ENCODE results near the gene ADARB2.

Gene ADARB2

DNA sequence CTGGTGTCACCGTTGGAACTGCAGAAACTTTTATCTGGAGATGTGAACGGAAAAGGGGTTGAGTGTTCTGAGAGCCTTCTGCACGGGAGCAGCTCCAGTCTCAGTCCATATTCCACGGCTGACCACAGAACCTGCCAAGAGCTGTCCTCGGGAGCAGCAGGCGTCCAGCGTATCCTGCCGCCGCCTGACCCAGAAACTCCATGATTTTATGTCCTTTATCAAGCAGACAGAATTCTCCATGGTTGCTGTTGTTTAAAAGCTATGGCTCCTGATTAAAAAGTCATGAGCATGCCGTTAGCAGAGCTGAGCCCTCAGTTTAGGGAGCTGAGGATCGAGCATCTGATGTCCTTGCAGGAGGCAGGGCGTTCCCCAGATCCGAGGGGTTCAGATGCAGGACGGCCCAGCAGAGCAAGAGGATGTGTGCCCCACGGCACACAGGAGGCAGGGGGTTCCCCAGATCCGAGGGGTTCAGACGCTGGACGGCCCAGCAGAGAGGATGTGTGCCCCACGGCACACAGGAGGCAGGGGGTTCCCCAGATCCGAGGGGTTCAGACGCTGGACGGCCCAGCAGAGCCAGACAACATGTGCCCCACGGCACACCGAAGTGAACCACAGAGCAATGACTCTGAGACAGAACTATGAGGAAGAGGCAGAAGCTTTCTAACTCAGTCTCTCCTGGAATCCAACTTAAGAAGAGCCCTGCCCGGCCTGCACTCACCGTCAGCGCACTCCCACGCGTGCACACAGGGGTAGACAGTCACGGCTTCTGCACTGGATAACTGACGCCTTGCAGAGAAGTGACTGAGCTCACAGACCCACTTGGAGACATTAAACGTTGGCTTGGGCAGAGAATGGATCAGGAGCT, 584.7 kb downstream of the ADARB2 start:
- TF ChIP-seq CEBPB (IDR thresholded peaks at IDR 0.05) (no peak), TAF1 (IDR thresholded peaks at IDR 0.05; ENCODE audit: low read depth) (no peak), TCF12 (IDR thresholded peaks at IDR 0.05; ENCODE audit: low read depth) (no peak), YY1 (IDR thresholded peaks at IDR 0.05; ENCODE audit: low read depth) (no peak), TEAD4 (IDR thresholded peaks at IDR 0.05) (no peak), FOXM1 (IDR thresholded peaks at IDR 0.05; ENCODE audit: borderline replicate concordance, low read depth) (no peak), EP300 (IDR thresholded peaks at IDR 0.05; ENCODE audit: borderline replicate concordance) (no peak), EGR1 (IDR thresholded peaks at IDR 0.05) (no peak)
- TF ChIP-seq, protein P1, sequence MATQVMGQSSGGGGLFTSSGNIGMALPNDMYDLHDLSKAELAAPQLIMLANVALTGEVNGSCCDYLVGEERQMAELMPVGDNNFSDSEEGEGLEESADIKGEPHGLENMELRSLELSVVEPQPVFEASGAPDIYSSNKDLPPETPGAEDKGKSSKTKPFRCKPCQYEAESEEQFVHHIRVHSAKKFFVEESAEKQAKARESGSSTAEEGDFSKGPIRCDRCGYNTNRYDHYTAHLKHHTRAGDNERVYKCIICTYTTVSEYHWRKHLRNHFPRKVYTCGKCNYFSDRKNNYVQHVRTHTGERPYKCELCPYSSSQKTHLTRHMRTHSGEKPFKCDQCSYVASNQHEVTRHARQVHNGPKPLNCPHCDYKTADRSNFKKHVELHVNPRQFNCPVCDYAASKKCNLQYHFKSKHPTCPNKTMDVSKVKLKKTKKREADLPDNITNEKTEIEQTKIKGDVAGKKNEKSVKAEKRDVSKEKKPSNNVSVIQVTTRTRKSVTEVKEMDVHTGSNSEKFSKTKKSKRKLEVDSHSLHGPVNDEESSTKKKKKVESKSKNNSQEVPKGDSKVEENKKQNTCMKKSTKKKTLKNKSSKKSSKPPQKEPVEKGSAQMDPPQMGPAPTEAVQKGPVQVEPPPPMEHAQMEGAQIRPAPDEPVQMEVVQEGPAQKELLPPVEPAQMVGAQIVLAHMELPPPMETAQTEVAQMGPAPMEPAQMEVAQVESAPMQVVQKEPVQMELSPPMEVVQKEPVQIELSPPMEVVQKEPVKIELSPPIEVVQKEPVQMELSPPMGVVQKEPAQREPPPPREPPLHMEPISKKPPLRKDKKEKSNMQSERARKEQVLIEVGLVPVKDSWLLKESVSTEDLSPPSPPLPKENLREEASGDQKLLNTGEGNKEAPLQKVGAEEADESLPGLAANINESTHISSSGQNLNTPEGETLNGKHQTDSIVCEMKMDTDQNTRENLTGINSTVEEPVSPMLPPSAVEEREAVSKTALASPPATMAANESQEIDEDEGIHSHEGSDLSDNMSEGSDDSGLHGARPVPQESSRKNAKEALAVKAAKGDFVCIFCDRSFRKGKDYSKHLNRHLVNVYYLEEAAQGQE (IDR thresholded peaks at IDR 0.05; ENCODE audit: low read depth): no peak

GRCh38 chr10:1151076-1152033, 586.0 kb downstream of the ADARB2 start:
- TF ChIP-seq EP300 (IDR thresholded peaks at IDR 0.05; ENCODE audit: borderline replicate concordance) (no peak), CREB1 (IDR thresholded peaks at IDR 0.05; ENCODE audit: low read depth) (no peak), MAX (IDR thresholded peaks at IDR 0.05) (no peak), ZBTB7A (IDR thresholded peaks at IDR 0.05; ENCODE audit: low read depth) (no peak), TAF1 (IDR thresholded peaks at IDR 0.05; ENCODE audit: low read depth) (no peak), CEBPB (IDR thresholded peaks at IDR 0.05) (no peak), NFIC (IDR thresholded peaks at IDR 0.05) (no peak), RAD21 (IDR thresholded peaks at IDR 0.05; ENCODE audit: low read depth) (no peak), TEAD4 (IDR thresholded peaks at IDR 0.05) (no peak), TCF12 (IDR thresholded peaks at IDR 0.05; ENCODE audit: low read depth) (no peak), EGR1 (IDR thresholded peaks at IDR 0.05) (no peak), FOXM1 (IDR thresholded peaks at IDR 0.05; ENCODE audit: borderline replicate concordance, low read depth) (no peak), YY1 (IDR thresholded peaks at IDR 0.05; ENCODE audit: low read depth) (no peak), USF1 (IDR thresholded peaks at IDR 0.05) (no peak)
- TF ChIP-seq, protein P1 (IDR thresholded peaks at IDR 0.05; ENCODE audit: low read depth): no peak

DNA sequence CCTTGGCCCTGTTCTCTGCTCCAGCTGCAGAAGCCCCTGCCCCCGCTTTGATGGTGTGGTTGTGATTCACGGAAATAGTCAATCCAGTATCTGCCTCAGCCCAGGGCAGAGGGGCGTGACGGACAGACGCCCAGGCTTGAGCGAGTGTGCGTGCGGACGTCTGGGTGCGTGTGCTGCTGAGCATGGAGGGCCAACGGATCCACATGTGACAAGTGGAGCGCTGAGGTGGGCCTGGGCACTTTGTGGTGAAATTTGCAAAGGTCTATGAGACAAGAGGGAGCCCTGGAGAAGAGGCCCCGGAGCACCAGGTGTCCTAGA, 586.7 kb downstream of the ADARB2 start:
- no peak for TF ChIP-seq TCF12 (IDR thresholded peaks at IDR 0.05; ENCODE audit: low read depth)
- TF ChIP-seq, protein P1 (IDR thresholded peaks at IDR 0.05; ENCODE audit: low read depth): no peak
- no peak for TF ChIP-seq YY1 (IDR thresholded peaks at IDR 0.05; ENCODE audit: low read depth)
- TF ChIP-seq USF1 (IDR thresholded peaks at IDR 0.05): no peak
- TF ChIP-seq NFIC (IDR thresholded peaks at IDR 0.05): no peak

Data from Ishikawa (cell line).